Measurements from ENCODE around the gene LEAP2. TPM values are rescaled to one million over a fixed set of nuclear protein-coding genes. Genes with fewer than 3 reads are reported as not detected.

LEAP2 gene
- polyA plus RNA-seq, 1 of the 3 experiments (the other 2 are of a cell fraction) = 0.64 TPM

DNA sequence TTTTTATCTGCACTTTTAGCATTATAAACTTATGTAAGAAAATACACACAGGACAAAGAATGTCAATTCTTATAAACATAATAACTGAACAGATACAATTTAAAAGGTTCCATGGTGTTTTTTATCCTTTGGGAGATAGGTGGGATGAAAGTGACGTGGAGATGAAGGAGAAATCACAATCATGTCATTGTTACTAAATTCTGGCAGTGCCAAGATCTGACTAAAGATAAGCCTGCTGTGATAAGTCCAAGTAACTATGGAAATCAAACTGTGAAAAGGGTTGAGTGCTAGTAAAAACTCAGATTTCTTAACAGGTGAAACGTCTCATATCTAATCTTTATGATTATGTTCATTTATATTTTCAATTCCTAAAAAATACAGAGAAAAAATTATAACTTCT, 11.1 kb downstream of the LEAP2 start (continued):
- TF ChIP-seq, protein P1, sequence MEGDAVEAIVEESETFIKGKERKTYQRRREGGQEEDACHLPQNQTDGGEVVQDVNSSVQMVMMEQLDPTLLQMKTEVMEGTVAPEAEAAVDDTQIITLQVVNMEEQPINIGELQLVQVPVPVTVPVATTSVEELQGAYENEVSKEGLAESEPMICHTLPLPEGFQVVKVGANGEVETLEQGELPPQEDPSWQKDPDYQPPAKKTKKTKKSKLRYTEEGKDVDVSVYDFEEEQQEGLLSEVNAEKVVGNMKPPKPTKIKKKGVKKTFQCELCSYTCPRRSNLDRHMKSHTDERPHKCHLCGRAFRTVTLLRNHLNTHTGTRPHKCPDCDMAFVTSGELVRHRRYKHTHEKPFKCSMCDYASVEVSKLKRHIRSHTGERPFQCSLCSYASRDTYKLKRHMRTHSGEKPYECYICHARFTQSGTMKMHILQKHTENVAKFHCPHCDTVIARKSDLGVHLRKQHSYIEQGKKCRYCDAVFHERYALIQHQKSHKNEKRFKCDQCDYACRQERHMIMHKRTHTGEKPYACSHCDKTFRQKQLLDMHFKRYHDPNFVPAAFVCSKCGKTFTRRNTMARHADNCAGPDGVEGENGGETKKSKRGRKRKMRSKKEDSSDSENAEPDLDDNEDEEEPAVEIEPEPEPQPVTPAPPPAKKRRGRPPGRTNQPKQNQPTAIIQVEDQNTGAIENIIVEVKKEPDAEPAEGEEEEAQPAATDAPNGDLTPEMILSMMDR (IDR thresholded peaks at IDR 0.05) = no peak
- TF ChIP-seq TEAD4 (IDR thresholded peaks at IDR 0.05; ENCODE audit: borderline replicate concordance, insufficient read depth) (no peak), MXI1 (IDR thresholded peaks at IDR 0.05; ENCODE audit: low read depth, low read length) (no peak), NFIC (IDR thresholded peaks at IDR 0.05; ENCODE audit: borderline replicate concordance) (no peak)

DNA sequence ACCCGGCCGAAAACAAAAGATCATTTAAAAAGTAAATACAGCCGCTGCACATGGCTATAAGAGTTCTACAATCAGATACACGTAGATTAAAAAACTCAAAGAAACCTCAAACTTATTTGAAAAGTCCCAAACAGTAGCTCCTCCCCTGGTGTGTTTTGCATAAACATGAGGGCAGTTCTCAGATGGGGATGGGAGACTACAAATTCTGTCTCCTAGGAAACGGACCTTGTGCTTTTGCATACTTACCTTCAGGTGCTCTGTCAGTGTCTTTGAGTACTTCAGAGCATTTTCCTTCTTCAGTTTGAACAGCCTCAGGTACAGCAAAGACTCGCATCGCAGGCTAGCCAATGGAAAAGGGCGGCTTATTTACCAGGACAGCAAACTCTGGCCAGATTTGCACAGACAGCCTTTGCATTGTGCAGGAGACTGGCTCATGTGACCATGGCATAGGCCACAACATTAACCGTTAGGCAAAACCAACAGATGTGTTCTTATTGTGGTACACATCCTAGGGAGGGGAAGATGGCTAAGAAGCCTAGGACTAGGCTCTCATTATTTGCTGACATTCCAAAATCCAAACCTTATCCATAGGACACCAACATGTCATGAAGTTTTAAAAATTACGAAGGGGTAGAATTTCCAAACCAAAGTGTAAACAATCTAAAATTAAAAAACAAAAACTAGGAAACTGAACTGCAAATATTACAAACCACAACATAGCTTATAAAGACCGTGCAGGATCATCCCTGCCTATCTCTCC, 12.8 kb downstream of the LEAP2 start:
- Histone ChIP-seq H3K27ac (ENCODE audit: low read depth in 2 of 2, low read length in 1 of 2) (no peak overlapping the region), H3K9me3 (no peaks in the 10 kb centered on the region), H4K20me1 (ENCODE audit: insufficient read depth) (peaks cover 8% of the 10 kb centered on the region), H3K27me3 (ENCODE audit: insufficient read depth) (no peaks in the 10 kb centered on the region), H3K4me3 (ENCODE audit: low read depth in 2 of 2, low read length in 1 of 2) (no peak overlapping the region), H3K4me2 (no peak overlapping the region), H3K9ac (no peak overlapping the region), H3K9me2 (no peaks in the 10 kb centered on the region), H3F3A (replicated peaks; ENCODE audit: insufficient read depth) (peaks cover 43% of the 10 kb centered on the region), H3K4me1 (ENCODE audit: control insufficient read depth in 1 of 2, insufficient read depth in 2 of 2, low read depth in 1 of 2, low read length in 1 of 2) (no peaks in the 10 kb centered on the region), H3K36me3 (replicated peaks in 1 of 2; ENCODE audit: control insufficient read depth in 1 of 2, insufficient read depth in 2 of 2, low read length in 1 of 2) (peaks cover 70 to 78% of the 10 kb centered on the region in 2 experiments), H3K79me2 (ENCODE audit: insufficient read depth) (peaks cover 15% of the 10 kb centered on the region; the same call in 1 of the 2 replicates), H2AFZ (ENCODE audit: low read depth) (no peak overlapping the region)
- ChIA-PET CTCF (no interaction called here), POLR2A (interaction anchor here (1.5 kb wide), 1 partner anchor 20 kb away, joined by 7 read pairs; the partner anchor contains the start of genes GDF9 and UQCRQ)
- DNase-seq = no peak
- TF ChIP-seq, protein P2, sequence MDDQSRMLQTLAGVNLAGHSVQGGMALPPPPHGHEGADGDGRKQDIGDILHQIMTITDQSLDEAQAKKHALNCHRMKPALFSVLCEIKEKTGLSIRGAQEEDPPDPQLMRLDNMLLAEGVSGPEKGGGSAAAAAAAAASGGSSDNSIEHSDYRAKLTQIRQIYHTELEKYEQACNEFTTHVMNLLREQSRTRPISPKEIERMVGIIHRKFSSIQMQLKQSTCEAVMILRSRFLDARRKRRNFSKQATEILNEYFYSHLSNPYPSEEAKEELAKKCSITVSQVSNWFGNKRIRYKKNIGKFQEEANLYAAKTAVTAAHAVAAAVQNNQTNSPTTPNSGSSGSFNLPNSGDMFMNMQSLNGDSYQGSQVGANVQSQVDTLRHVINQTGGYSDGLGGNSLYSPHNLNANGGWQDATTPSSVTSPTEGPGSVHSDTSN (IDR thresholded peaks at IDR 0.05) = no peak
- TF ChIP-seq MXI1 (IDR thresholded peaks at IDR 0.05; ENCODE audit: low read depth, low read length) (no peak), RAD21 (IDR thresholded peaks at IDR 0.05; ENCODE audit: low read length) (no peak), RXRA (IDR thresholded peaks at IDR 0.05; ENCODE audit: borderline replicate concordance, low read depth) (no peak), RFX5 (IDR thresholded peaks at IDR 0.05; ENCODE audit: low read length) (no peak), YY1 (IDR thresholded peaks at IDR 0.05; ENCODE audit: low read depth) (no peak), FOSL2 (IDR thresholded peaks at IDR 0.05; ENCODE audit: borderline replicate concordance, low read depth) (no peak), MEF2A (IDR thresholded peaks at IDR 0.05; ENCODE audit: borderline replicate concordance, low read depth) (no peak), NFIC (IDR thresholded peaks at IDR 0.05; ENCODE audit: borderline replicate concordance) (no peak)
- TF ChIP-seq, protein P3, sequence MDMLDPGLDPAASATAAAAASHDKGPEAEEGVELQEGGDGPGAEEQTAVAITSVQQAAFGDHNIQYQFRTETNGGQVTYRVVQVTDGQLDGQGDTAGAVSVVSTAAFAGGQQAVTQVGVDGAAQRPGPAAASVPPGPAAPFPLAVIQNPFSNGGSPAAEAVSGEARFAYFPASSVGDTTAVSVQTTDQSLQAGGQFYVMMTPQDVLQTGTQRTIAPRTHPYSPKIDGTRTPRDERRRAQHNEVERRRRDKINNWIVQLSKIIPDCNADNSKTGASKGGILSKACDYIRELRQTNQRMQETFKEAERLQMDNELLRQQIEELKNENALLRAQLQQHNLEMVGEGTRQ (IDR thresholded peaks at IDR 0.05; ENCODE audit: borderline replicate concordance, low read depth, low read length) = no peak
- TF ChIP-seq, protein P4, sequence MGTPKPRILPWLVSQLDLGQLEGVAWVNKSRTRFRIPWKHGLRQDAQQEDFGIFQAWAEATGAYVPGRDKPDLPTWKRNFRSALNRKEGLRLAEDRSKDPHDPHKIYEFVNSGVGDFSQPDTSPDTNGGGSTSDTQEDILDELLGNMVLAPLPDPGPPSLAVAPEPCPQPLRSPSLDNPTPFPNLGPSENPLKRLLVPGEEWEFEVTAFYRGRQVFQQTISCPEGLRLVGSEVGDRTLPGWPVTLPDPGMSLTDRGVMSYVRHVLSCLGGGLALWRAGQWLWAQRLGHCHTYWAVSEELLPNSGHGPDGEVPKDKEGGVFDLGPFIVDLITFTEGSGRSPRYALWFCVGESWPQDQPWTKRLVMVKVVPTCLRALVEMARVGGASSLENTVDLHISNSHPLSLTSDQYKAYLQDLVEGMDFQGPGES (IDR thresholded peaks at IDR 0.05; ENCODE audit: low read depth, low read length) = no peak
- WGBS (ENCODE audit: low lambda C conversion rate) = 98% methylated on average over 11 of the region's 11 CpGs
